OCI-LY3 (cell line): Measurements from ENCODE around the gene AKR1C3.
"Not testable (repeated sequence)": the region's sequence is repeated elsewhere in the genome, so short reads cannot be mapped to it uniquely, and the experiment has no call there.

ENCODE experiments used
- H2AFZ ChIP-seq: fragments of 200-600, 300-600 bp; shearing (Covaris generic); 2 replicates; pipeline ENCODE4 v1.6.0; 2014; ENCODE audit warnings: antibody characterized with exemption, low read depth, low read length
- H3K27ac ChIP-seq: fragments of 200-600, 300-600 bp; sonication (generic); 2 replicates; pipeline ENCODE4 v1.5.1; 2014; ENCODE audit warnings: mild to moderate bottlenecking, low read length, moderate library complexity, mixed read lengths
- H3K27me3 ChIP-seq: fragments of 200-600, 300-600 bp; sonication (generic); 2 replicates; pipeline ENCODE4 v1.6.1; 2014; ENCODE audit warnings: low read depth, low read length, mixed read lengths
- H3K36me3 ChIP-seq: fragments of 200-600, 300-600 bp; sonication (generic); replicated peaks from 2 replicates; pipeline ENCODE3; 2014; ENCODE audit warnings: low read depth, low read length, mixed read lengths
- H3K4me1 ChIP-seq: fragments of 300-600, 200-600 bp; sonication (generic); 2 replicates; pipeline ENCODE4 v1.6.1; 2014; ENCODE audit warnings: low read length, mixed read lengths
- H3K4me2 ChIP-seq: fragments of 200-600, 300-600 bp; sonication (generic); 2 replicates; pipeline ENCODE4 v1.6.1; 2014; ENCODE audit warnings: low read length, mixed read lengths
- H3K4me3 ChIP-seq: fragments of 300-600, 200-600 bp; sonication (generic); 2 replicates; pipeline ENCODE4 v1.5.1; 2014; ENCODE audit warnings: antibody characterized with exemption, mild to moderate bottlenecking, low read length, moderate library complexity
- H3K79me2 ChIP-seq: fragments of 300-600, 200-600 bp; shearing (Covaris generic); 2 replicates; pipeline ENCODE4 v1.6.1; 2014; ENCODE audit warnings: mild to moderate bottlenecking, low read length, mixed read lengths
- H3K9ac ChIP-seq: fragments of 300-600, 200-600 bp; shearing (Covaris generic); 2 replicates; pipeline ENCODE4 v1.6.0; 2014; ENCODE audit warnings: mild to moderate bottlenecking, low read length, moderate library complexity
- H3K9me3 ChIP-seq: fragments of 200-600, 300-600 bp; shearing (Covaris generic); 2 replicates; pipeline ENCODE4 v1.6.1; 2014; ENCODE audit warnings: low read length, mixed read lengths; ENCODE audit not compliant: insufficient read depth
- H4K20me1 ChIP-seq: fragments of 200-600, 300-600 bp; sonication (generic); 2 replicates; pipeline ENCODE4 v1.6.1; 2016; ENCODE audit warnings: low read length, mixed read lengths; ENCODE audit not compliant: insufficient read depth
- EZH2phosphoT487 ChIP-seq: fragments of 200-600 bp; shearing (Covaris generic); IDR thresholded peaks from 2 replicates; pipeline ENCODE4 v1.6.1; 2018; ENCODE audit warnings: antibody characterized with exemption, mixed run types, low read depth
- TF ChIP-seq, protein P1 (sequence below): fragments of 200-600, 300-600 bp; sonication (generic); IDR thresholded peaks from 2 replicates; pipeline ENCODE4 v1.5.1; 2014; ENCODE audit warnings: antibody characterized with exemption, low read length, low read depth

AKR1C3 gene

DNA sequence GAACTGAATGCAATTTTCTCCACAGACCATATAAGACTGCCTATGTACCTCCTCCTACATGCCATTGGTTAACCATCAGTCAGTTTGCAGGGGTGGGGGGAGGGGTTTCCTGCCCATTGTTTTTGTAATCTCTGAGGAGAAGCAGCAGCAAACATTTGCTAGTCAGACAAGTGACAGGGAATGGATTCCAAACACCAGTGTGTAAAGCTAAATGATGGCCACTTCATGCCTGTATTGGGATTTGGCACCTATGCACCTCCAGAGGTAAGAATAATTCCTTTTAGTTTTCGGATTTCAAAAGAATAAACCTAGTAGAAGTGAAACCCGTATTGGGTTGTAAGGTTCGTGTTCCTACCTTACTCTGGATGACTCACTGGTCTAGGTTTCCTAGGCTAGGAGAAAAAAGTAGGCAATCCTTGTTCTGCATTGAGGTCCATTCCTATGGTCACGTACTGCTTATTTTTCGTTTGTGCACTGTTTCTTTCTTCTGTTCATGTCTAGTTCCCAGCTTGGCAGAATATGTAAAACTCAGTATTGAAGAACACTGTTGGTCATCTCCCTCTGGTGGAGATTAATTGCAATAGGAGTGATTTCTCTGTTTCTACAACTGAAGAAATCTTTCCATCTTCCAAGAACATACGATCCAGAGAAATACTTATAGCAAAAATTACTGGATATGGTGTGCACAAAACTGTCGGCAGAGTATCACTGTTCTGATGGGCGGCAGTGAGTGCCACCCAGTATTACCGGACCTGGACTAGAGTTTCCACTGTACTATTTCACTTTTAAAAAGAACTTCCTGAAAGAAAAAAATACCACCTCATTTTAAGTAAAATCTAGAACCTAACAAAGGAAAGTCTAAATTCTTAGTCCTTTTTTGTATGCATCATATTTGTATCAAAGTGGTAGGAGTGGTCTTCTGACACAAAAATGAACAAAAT, at the start of gene AKR1C3:
AKR1C3 (plus strand) TSS at position 150 of the 941 bp plus-strand sequence; CDS start at position 181, 31 bp downstream.
- peak within 1 kb of the TSS; percentile 70 for H3K4me3 ChIP-seq
- H3K36me3 ChIP-seq, result no peaks in the 10 kb centered on the region
- peaks cover 5% of the 10 kb centered on the region for H3K4me1 ChIP-seq
- 0 out of 2 replicates have a peak within 1 kb of the TSS, but pooled peaks have one; percentile 10 for H3K9ac ChIP-seq
- H3K27ac ChIP-seq, result no peak within 1 kb of the TSS
- H4K20me1 ChIP-seq, result no peaks in the 10 kb centered on the region
- TF ChIP-seq, protein P1, sequence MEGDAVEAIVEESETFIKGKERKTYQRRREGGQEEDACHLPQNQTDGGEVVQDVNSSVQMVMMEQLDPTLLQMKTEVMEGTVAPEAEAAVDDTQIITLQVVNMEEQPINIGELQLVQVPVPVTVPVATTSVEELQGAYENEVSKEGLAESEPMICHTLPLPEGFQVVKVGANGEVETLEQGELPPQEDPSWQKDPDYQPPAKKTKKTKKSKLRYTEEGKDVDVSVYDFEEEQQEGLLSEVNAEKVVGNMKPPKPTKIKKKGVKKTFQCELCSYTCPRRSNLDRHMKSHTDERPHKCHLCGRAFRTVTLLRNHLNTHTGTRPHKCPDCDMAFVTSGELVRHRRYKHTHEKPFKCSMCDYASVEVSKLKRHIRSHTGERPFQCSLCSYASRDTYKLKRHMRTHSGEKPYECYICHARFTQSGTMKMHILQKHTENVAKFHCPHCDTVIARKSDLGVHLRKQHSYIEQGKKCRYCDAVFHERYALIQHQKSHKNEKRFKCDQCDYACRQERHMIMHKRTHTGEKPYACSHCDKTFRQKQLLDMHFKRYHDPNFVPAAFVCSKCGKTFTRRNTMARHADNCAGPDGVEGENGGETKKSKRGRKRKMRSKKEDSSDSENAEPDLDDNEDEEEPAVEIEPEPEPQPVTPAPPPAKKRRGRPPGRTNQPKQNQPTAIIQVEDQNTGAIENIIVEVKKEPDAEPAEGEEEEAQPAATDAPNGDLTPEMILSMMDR, result peak; percentile 52
- no peak for TF ChIP-seq EZH2phosphoT487
- no peaks in the 10 kb centered on the region for H3K9me3 ChIP-seq
- peaks cover 14% of the 10 kb centered on the region; the same call in 1 of the 2 replicates for H3K27me3 ChIP-seq
- H3K79me2 ChIP-seq, result no peaks in the 10 kb centered on the region
- peak within 1 kb of the TSS; percentile 87 for H3K4me2 ChIP-seq
- H2AFZ ChIP-seq, result peak within 1 kb of the TSS; percentile 54; the same call in 1 of the 2 replicates

DNA sequence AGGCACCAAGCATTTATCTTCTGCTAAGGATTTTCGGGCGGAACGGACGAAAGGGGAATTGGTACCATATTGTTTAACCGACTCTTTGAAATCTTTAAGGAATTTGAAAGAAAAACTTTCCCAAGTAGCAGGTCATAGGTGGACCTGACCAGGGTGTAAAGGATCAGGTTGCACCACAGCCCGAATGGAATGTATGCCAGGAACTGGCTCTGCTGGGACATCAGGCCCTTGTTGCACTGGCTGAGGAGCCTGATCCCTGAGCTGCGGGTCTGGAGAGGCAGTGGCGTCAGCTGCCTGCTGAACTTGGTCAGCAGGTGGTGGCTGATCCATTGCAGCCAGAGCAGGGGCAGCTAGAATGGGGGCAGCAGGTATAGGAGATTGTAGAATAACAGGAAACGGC, 49.1 kb upstream of the AKR1C3 start:
- Histone ChIP-seq H4K20me1 (no peaks in the 10 kb centered on the region), H3K4me1 (peaks cover 11% of the 10 kb centered on the region; the same call in 1 of the 2 replicates), H3K36me3 (no peaks in the 10 kb centered on the region), H3K79me2 (no peaks in the 10 kb centered on the region), H3K9ac (no peak overlapping the region), H3K4me3 (no peak overlapping the region), H3K27me3 (no peaks in the 10 kb centered on the region), H3K27ac (no peak overlapping the region), H2AFZ (no peak overlapping the region), H3K4me2 (no peak overlapping the region), H3K9me3 (no peaks in the 10 kb centered on the region)
- TF ChIP-seq, protein P1, result no peak
- no peak for TF ChIP-seq EZH2phosphoT487

DNA sequence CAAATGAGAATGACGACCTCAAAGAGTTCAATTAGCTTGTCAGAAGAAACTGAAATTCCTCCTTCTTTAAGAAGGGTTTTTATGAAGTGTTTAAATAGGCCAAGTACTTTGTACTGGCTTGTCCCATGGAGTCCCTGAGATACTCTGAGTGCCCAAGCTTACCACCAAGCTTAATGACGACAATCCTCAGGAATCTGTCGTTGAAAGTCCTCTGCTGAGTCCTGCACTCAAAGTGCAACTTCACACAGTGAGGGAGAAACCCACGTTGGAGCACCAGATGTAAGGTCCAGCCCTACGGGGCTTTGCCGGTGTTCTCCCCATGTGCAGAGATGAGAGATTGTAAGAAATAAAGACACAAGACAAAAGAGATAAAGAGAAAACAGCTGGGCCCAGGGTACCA, 47.8 kb upstream of the AKR1C3 start:
- no peak overlapping the region for H2AFZ ChIP-seq
- H4K20me1 ChIP-seq, result no peaks in the 10 kb centered on the region
- H3K4me3 ChIP-seq, result no peak overlapping the region
- H3K27me3 ChIP-seq, result no peaks in the 10 kb centered on the region
- H3K4me2 ChIP-seq, result no peak overlapping the region
- H3K36me3 ChIP-seq, result no peaks in the 10 kb centered on the region
- H3K79me2 ChIP-seq, result no peaks in the 10 kb centered on the region
- H3K9ac ChIP-seq, result no peak overlapping the region
- H3K27ac ChIP-seq, result no peak overlapping the region; the same call in 1 of the 2 replicates
- H3K4me1 ChIP-seq, result peaks cover 11% of the 10 kb centered on the region; the same call in 1 of the 2 replicates
- TF ChIP-seq, protein P1, result no peak
- TF ChIP-seq EZH2phosphoT487, result no peak
- H3K9me3 ChIP-seq, result no peaks in the 10 kb centered on the region

DNA sequence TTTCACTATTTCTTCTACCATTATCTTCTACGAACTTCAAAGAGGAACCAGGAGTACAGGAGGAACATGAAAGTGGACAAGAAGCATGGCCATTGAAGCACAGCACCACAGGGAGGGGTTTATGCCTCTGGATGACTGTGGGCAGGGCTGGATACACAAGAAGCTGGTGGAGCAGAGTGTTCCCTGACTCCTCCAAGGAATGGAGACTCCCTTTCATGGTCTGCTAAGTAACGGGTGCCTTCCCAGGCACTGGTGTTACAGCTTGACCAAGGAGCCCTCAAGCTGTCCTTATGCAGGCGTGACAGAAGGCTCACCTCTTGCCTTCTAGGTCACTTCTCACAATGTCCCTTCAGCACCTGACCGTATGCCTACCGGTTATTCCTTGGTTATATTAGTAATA, 47.2 kb upstream of the AKR1C3 start:
- H3K9ac ChIP-seq, H3K27me3 ChIP-seq, H3K9me3 ChIP-seq, H3K4me2 ChIP-seq, H3K27ac ChIP-seq, H3K36me3 ChIP-seq, H2AFZ ChIP-seq, H4K20me1 ChIP-seq, H3K4me3 ChIP-seq, H3K79me2 ChIP-seq: not testable (repeated sequence)
- peaks cover 11% of the 10 kb centered on the region; the same call in 1 of the 2 replicates for H3K4me1 ChIP-seq
